NT2/D1 (cell line): ENCODE data around the gene GPC6.

Experiments
- DNase-seq: peaks from one replicate; pipeline ENCODE4 v3.0.0-alpha.2; 2011; ENCODE audit warnings: low read depth, low spot score
- H3K27me3 ChIP-seq: 2 replicates; pipeline ENCODE4 v1.6.0; 2011; ENCODE audit warnings: mild to moderate bottlenecking; ENCODE audit not compliant: insufficient read length, insufficient read depth
- H3K36me3 ChIP-seq: 2 replicates; pipeline ENCODE4 v1.6.1; 2011; ENCODE audit warnings: mild to moderate bottlenecking, low read length, mixed read lengths; ENCODE audit not compliant: insufficient read depth, insufficient read length
- H3K4me1 ChIP-seq: 2 replicates; pipeline ENCODE4 v1.5.1; 2011; ENCODE audit not compliant: insufficient read depth, insufficient read length
- H3K4me3 ChIP-seq: 2 replicates; pipeline ENCODE4 v1.5.1; 2011; ENCODE audit warnings: low read depth; ENCODE audit not compliant: insufficient read length
- H3K9ac ChIP-seq: 2 replicates; pipeline ENCODE4 v1.6.0; 2011; ENCODE audit warnings: low read depth; ENCODE audit not compliant: insufficient read length
- H3K9me3 ChIP-seq: 2 replicates; pipeline ENCODE4 v1.5.1; 2011; ENCODE audit warnings: mild to moderate bottlenecking, low read length; ENCODE audit not compliant: insufficient read depth
- SUZ12 ChIP-seq: IDR thresholded peaks from 2 replicates; pipeline ENCODE4 v1.6.1; 2011; ENCODE audit not compliant: insufficient read length, insufficient read depth; ENCODE audit errors: extremely low read depth
- YY1 ChIP-seq: IDR thresholded peaks from 2 replicates; pipeline ENCODE4 v1.6.1; 2011; ENCODE audit not compliant: insufficient read length, insufficient read depth
- ZNF274 ChIP-seq: IDR thresholded peaks from 2 replicates; pipeline ENCODE4 v1.6.1; 2011; ENCODE audit warnings: mild to moderate bottlenecking, low read depth, low read length

Gene GPC6

DNA sequence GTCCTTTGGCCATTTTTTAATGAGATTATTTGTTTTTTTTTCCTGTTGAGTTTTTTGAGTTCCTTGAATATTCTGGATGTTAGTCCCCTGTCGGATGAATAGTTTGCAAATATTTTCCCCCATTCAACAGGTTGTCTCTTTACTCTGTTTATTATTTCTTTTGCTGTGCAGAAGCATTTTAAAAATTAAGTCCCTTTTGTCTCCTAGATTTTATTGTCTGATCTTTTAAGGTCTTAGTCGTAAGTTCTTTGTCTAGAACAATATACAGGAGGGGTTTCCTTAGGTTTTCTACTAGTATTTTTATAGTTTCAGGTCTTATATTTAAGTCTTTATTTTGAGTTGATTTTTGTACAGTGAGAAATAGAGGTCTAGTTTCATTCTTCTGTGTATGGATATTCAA, 284.4 kb downstream of the GPC6 start:
- Histone ChIP-seq H3K27me3 (no peaks in the 10 kb centered on the region), H3K9ac (no peak overlapping the region), H3K9me3 (no peaks in the 10 kb centered on the region), H3K36me3 (no peaks in the 10 kb centered on the region), H3K4me3 (no peak overlapping the region), H3K4me1 (no peaks in the 10 kb centered on the region)
- DNase-seq = no peak
- no peak for TF ChIP-seq ZNF274

DNA sequence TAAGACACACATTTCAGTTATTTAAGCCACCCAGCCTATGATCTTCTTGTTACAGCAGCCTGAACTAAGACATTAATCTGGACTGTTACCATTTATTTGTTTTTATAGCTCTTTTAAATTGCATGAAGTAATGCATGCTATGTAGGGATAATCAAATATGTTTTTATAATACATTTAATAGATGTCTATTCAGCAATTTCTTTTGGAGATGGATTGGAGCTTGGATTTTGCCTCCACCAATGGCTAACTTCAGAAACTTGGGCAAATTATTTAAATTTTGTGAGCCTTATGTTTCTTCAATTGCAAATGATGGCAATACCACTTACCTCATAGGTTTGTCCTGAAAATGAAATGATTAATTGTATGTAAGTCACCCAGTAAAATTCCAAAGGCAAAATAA, 288.7 kb downstream of the GPC6 start:
- Histone ChIP-seq H3K9ac (no peak overlapping the region), H3K9me3 (no peaks in the 10 kb centered on the region), H3K4me3 (no peak overlapping the region), H3K4me1 (no peaks in the 10 kb centered on the region), H3K27me3 (no peaks in the 10 kb centered on the region), H3K36me3 (no peaks in the 10 kb centered on the region)
- TF ChIP-seq ZNF274 (no peak), YY1 (no peak), SUZ12 (no peak)
- DNase-seq = no peak

DNA sequence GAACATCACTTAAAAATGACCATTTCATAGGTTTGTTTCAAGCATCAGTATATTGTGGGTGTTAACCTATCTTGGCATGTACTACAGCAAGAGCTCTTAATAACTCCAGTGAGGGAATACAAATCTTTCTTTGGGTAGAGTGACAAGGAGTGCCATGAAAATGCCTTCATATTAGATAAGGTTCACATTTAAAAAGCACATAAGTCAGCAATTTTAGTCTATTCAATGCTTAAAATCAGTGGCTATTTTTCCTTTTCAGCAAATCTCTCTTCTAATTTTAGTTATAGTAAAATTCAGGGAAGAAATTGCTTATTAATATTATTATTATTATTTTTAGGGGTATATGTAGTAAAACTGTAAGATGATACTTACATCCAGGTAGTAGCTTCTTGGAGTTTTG, 291.1 kb downstream of the GPC6 start:
- Histone ChIP-seq H3K4me1 (no peaks in the 10 kb centered on the region), H3K27me3 (no peaks in the 10 kb centered on the region), H3K9me3 (no peaks in the 10 kb centered on the region), H3K36me3 (no peaks in the 10 kb centered on the region), H3K9ac (no peak overlapping the region), H3K4me3 (no peak overlapping the region)
- TF ChIP-seq ZNF274 (no peak), SUZ12 (no peak), YY1 (no peak)
- no peak for DNase-seq

DNA sequence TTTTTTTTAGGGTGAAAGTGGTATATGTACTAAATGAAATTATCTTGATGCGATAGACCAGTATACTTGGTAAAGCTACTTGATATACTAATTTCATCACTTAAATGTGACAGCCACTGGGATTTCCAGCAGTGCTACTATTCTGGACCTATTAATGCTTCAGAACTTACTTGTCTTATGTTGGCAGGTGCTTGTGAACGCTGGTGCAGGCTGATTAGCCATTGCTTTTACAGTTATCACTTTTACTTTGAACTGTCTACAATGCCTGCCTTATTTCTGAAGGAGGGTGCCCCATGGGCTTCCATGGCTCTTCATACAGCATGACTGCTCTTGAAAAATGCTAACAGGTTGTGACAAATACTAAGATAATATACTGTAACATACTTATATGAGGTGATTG, 294.7 kb downstream of the GPC6 start:
- no peaks in the 10 kb centered on the region for H3K36me3 ChIP-seq
- H3K4me1 ChIP-seq = no peaks in the 10 kb centered on the region
- H3K27me3 ChIP-seq = no peaks in the 10 kb centered on the region
- no peak for DNase-seq
- TF ChIP-seq ZNF274 = no peak
- TF ChIP-seq SUZ12 = no peak
- no peak for TF ChIP-seq YY1
- H3K9me3 ChIP-seq = no peaks in the 10 kb centered on the region
- H3K4me3 ChIP-seq = no peak overlapping the region
- no peak overlapping the region for H3K9ac ChIP-seq

DNA sequence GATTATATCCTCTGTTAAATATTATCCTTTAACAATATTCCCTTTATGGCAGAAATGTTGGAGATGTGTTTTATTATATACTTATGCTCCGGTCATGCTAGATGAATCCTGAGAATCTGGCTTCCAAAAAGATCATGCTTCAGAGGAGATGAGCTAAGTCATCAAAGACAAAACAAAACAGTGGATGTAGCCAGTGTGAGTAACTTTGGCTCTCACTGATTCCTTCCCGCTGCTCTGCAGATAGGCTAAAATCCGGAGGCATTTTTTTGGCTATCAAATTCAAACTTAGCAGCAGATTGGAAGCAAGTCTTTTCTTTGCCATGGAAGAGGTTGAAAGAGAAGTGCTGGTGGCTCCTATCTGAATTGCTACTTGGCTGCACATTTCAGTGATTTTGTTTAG, 295.9 kb downstream of the GPC6 start:
- no peak for TF ChIP-seq ZNF274
- no peak for TF ChIP-seq SUZ12
- no peak for TF ChIP-seq YY1
- no peaks in the 10 kb centered on the region for H3K36me3 ChIP-seq
- H3K27me3 ChIP-seq = no peaks in the 10 kb centered on the region
- H3K9me3 ChIP-seq = no peaks in the 10 kb centered on the region
- no peak overlapping the region for H3K9ac ChIP-seq
- H3K4me3 ChIP-seq = no peak overlapping the region
- no peak for DNase-seq
- no peaks in the 10 kb centered on the region for H3K4me1 ChIP-seq

DNA sequence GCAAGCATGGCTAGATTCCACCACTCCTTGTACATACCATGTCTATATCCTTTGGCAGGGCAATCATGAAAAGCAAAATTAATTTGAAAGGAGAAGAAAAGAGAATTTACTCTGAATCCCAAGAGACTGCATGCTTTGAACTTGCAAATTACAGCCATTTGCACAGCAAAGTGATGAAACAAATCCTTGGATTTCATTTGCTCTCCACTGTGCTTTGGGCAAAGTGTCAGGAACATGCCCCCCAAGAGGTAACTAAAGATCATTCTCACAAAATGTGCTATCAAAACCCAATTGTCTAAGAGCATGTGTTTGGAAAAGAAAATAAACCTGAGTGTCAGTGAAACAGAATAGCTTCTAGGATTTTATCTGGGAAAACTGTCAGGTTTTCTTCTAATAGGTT, 298.5 kb downstream of the GPC6 start:
- Histone ChIP-seq H3K9ac (no peak overlapping the region), H3K4me3 (no peak overlapping the region), H3K36me3 (no peaks in the 10 kb centered on the region), H3K9me3 (no peaks in the 10 kb centered on the region), H3K4me1 (no peaks in the 10 kb centered on the region), H3K27me3 (no peaks in the 10 kb centered on the region)
- no peak for TF ChIP-seq ZNF274
- TF ChIP-seq YY1 = no peak
- TF ChIP-seq SUZ12 = no peak
- no peak for DNase-seq

DNA sequence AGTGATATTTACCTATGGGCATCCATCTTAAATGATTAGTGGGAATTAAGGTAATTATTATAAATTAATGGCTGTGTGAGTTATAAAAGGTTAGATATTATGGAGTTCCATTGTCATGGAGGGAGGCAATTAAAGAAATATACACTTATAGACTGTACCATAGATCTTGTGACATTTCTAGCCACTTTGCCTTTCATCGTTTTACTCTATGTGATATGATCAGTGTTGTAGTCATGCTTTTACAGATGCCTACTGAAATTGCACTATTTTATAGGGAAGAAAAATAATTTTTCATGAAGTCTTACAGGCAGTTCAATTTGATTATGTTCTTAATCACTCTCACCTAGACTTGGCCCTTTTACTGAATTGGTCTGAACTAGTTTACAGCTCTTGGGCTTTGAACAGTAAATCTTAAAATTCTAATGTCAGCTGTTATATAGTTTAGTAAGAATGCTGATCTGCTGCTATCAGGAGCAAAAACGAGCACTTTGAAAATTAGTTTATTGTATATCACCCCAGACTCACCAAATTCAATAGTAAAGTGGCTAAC, 301.2 kb downstream of the GPC6 start:
- TF ChIP-seq ZNF274 (no peak), YY1 (no peak), SUZ12 (no peak)
- Histone ChIP-seq H3K4me1 (no peaks in the 10 kb centered on the region), H3K9me3 (no peaks in the 10 kb centered on the region), H3K36me3 (no peaks in the 10 kb centered on the region), H3K4me3 (no peak overlapping the region), H3K9ac (no peak overlapping the region), H3K27me3 (no peaks in the 10 kb centered on the region)
- no peak for DNase-seq

DNA sequence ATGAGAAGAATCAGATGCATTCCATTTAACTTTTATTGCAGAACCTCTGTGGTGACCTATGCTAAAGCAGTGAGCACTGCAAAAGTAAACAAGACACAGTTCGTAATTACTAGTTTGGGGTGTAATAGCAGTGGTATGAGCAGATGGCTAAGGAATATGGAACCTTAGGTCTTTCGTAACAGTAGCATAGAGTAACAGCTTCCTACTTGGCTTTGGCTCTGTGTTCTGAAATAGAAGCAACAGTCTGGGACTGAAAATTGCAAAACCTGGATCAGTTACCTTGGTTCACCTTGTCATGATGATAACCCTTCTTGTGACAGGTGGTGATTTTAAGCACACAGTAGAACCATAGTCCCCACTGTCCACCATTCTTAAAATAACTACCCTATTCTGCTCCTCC, 303.4 kb downstream of the GPC6 start:
- Histone ChIP-seq H3K4me3 (no peak overlapping the region), H3K9ac (no peak overlapping the region), H3K4me1 (no peaks in the 10 kb centered on the region), H3K9me3 (no peaks in the 10 kb centered on the region), H3K27me3 (no peaks in the 10 kb centered on the region), H3K36me3 (no peaks in the 10 kb centered on the region)
- no peak for DNase-seq
- TF ChIP-seq SUZ12 (no peak), ZNF274 (no peak), YY1 (no peak)
